ENCODE measurements around the gene WBP11. TPM values are rescaled to one million over a fixed set of nuclear protein-coding genes. Genes with fewer than 3 reads are reported as not detected.

WBP11 gene
- total and polyA plus RNA-seq, 2 donors (not counting 3 experiments of a cell fraction or from before 2014, with no cell fraction given) = 11.4 to 77.1 TPM

- POLR2A ChIA-PET = interaction anchor here (0.7 to 1.2 kb wide), 2 partner anchors 9 to 42 kb away, joined by 3 to 6 read pairs; no protein-coding TSS in a partner anchor
- intact Hi-C loops (cut with micrococcal nuclease) = no loop called here
- Histone ChIP-seq H3K27ac (ENCODE audit: insufficient read depth, low read depth, low read length) (peak overlapping the region; percentile 90), H4K20me1 (replicated peaks; ENCODE audit: control insufficient read depth, extremely low read depth, insufficient read depth, low read length) (no peaks in the 10 kb centered on the region), H3K4me3 (replicated peaks in 1 of 3; ENCODE audit: insufficient read depth in 1 of 3, low read depth in 1 of 3, low read length in 3 of 3) (peak overlapping the region; percentile 76 to 98 (median 97)), H3K9ac (replicated peaks; ENCODE audit: extremely low read depth, insufficient read depth, low read length) (peak overlapping the region; percentile 97), H3K79me2 (ENCODE audit: control insufficient read depth, insufficient read depth, low read length) (peaks cover 49% of the 10 kb centered on the region), H3K9me1 (replicated peaks; ENCODE audit: control insufficient read depth, extremely low read depth, insufficient read depth, low read length) (no peaks in the 10 kb centered on the region), H3K4me2 (ENCODE audit: insufficient read depth, low read length) (peak overlapping the region; percentile 80), H3K27me3 (ENCODE audit: control insufficient read depth in 2 of 2, insufficient read depth in 2 of 2, low read length in 2 of 2) (no peaks in the 10 kb centered on the region), H3K36me3 (ENCODE audit: control insufficient read depth in 2 of 2, extremely low read depth in 1 of 2, insufficient read depth in 2 of 2, low read length in 2 of 2) (peaks cover 7 to 14% of the 10 kb centered on the region in 2 experiments), H2AFZ (ENCODE audit: low read depth, low read length) (no peak overlapping the region), H3K4me1 (ENCODE audit: control insufficient read depth, extremely low read depth, insufficient read depth, low read length) (peaks cover 17% of the 10 kb centered on the region), H3K9me3 (replicated peaks; ENCODE audit: control insufficient read depth, insufficient read depth, low read length) (no peaks in the 10 kb centered on the region)
- no peak for DNase-seq (ENCODE audit: low read depth, low spot score)
- dilution Hi-C loops (cut with MboI; ENCODE audit: extremely low pct_ligation_motif_present, low sequenced_read_pairs) = no loop called here
- CTCF ChIA-PET = interaction anchor here (1.1 to 3.2 kb wide), 8 partner anchors 9 to 419 kb away, joined by 5 to 20 read pairs (median 6); partner anchors contain the start of gene RERG
- FAIRE-seq = no peak
- no peak for TF ChIP-seq MYC (IDR thresholded peaks at IDR 0.05; ENCODE audit: low read depth, low read length)
- TF ChIP-seq, protein P1, sequence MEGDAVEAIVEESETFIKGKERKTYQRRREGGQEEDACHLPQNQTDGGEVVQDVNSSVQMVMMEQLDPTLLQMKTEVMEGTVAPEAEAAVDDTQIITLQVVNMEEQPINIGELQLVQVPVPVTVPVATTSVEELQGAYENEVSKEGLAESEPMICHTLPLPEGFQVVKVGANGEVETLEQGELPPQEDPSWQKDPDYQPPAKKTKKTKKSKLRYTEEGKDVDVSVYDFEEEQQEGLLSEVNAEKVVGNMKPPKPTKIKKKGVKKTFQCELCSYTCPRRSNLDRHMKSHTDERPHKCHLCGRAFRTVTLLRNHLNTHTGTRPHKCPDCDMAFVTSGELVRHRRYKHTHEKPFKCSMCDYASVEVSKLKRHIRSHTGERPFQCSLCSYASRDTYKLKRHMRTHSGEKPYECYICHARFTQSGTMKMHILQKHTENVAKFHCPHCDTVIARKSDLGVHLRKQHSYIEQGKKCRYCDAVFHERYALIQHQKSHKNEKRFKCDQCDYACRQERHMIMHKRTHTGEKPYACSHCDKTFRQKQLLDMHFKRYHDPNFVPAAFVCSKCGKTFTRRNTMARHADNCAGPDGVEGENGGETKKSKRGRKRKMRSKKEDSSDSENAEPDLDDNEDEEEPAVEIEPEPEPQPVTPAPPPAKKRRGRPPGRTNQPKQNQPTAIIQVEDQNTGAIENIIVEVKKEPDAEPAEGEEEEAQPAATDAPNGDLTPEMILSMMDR (IDR thresholded peaks at IDR 0.05; ENCODE audit: extremely low read depth in 1 of 2, insufficient read depth in 1 of 2, low read depth in 1 of 2, low read length in 2 of 2) = no peak
- TF ChIP-seq, protein P2, sequence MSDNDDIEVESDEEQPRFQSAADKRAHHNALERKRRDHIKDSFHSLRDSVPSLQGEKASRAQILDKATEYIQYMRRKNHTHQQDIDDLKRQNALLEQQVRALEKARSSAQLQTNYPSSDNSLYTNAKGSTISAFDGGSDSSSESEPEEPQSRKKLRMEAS (IDR thresholded peaks at IDR 0.05; ENCODE audit: insufficient read depth, insufficient read length) = no peak
- no peak for TF ChIP-seq GATA2 (IDR thresholded peaks at IDR 0.05; ENCODE audit: insufficient read depth, insufficient read length, low read depth, low read length)
- no peak for TF ChIP-seq POLR2A (IDR thresholded peaks at IDR 0.05; ENCODE audit: low read depth, low read length)
- TF ChIP-seq FOS (IDR thresholded peaks at IDR 0.05; ENCODE audit: borderline replicate concordance, insufficient read depth, low read length) = no peak
- no peak for TF ChIP-seq POLR2AphosphoS5 (IDR thresholded peaks at IDR 0.05; ENCODE audit: insufficient read depth, low read depth, low read length)
- TF ChIP-seq JUN (IDR thresholded peaks at IDR 0.05; ENCODE audit: borderline replicate concordance, insufficient read depth, insufficient read length, low read depth) = no peak
- TF ChIP-seq EZH2 (IDR thresholded peaks at IDR 0.05; ENCODE audit: borderline replicate concordance, low read depth, low read length, severe bottlenecking) = no peak
- no TSS peak for BruUV-seq (replicated peaks)
These were observed 1.0 kb downstream of the WBP11 start for GRCh38 chr12:14802247-14802646.
